DOHH2 (cell line): ENCODE results near the gene PSTPIP1.

Experiments
- EZH2phosphoT487 ChIP-seq: fragments of 200-600 bp; sonication (generic); IDR thresholded peaks from 2 replicates; pipeline ENCODE4 v1.6.1; 2017; ENCODE audit warnings: borderline replicate concordance, mild to moderate bottlenecking, antibody characterized with exemption, low read length, moderate library complexity, mixed read lengths
- TF ChIP-seq, protein P1 (sequence below): fragments of 200-600 bp; sonication (generic); IDR thresholded peaks from one replicate; pipeline ENCODE4 v1.5.1; 2014; ENCODE audit warnings: antibody characterized with exemption, mild to moderate bottlenecking, low read depth, low read length; ENCODE audit not compliant: poor library complexity, severe bottlenecking

DNA sequence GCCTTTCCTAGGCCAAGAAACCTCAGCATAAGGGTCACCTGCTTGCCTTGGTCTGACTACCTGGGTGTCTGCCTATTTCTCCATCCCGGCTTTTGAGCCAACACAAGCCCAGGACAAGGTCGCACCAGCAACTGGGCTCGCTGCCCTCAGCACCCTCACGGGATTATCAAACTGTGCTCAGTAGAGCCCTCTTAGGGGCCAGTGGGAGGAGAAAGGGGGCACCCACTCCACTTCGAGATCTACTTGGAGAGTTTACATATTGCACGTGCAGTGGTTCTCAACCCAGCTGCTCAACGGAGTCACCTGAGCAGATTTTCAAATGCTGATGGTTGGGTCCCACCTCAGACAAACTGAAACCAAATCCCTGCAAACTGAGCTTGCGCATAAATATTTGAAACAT, 44.9 kb downstream of the PSTPIP1 start:
- TF ChIP-seq, protein P1, sequence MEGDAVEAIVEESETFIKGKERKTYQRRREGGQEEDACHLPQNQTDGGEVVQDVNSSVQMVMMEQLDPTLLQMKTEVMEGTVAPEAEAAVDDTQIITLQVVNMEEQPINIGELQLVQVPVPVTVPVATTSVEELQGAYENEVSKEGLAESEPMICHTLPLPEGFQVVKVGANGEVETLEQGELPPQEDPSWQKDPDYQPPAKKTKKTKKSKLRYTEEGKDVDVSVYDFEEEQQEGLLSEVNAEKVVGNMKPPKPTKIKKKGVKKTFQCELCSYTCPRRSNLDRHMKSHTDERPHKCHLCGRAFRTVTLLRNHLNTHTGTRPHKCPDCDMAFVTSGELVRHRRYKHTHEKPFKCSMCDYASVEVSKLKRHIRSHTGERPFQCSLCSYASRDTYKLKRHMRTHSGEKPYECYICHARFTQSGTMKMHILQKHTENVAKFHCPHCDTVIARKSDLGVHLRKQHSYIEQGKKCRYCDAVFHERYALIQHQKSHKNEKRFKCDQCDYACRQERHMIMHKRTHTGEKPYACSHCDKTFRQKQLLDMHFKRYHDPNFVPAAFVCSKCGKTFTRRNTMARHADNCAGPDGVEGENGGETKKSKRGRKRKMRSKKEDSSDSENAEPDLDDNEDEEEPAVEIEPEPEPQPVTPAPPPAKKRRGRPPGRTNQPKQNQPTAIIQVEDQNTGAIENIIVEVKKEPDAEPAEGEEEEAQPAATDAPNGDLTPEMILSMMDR = no peak
- no peak for TF ChIP-seq EZH2phosphoT487
